Esophagus (tissue), 2 donors: ENCODE data around the gene FBXL14. TPM values are rescaled to one million over a fixed set of nuclear protein-coding genes. Genes with fewer than 3 reads are reported as not detected.

Experiments used
- H3K27ac ChIP-seq, 2 donors: one replicate each; pipeline ENCODE4 v1.5.1; 2013; ENCODE audit warnings: low read depth in 2 of 2, mild to moderate bottlenecking in 2 of 2, inconsistent platforms in 1 of 2, low read length in 1 of 2, moderate library complexity in 1 of 2
- H3K27me3 ChIP-seq, 2 donors: one replicate each; pipeline ENCODE4 v1.6.1; 2013; ENCODE audit warnings: low read length in 2 of 2, control low read depth in 1 of 2, mild to moderate bottlenecking in 1 of 2; ENCODE audit not compliant: insufficient read depth in 2 of 2, control insufficient read depth in 1 of 2
- H3K36me3 ChIP-seq, 2 donors: one replicate each; pipeline ENCODE4 v1.6.1; 2013; ENCODE audit warnings: low read length in 1 of 2; ENCODE audit not compliant: control insufficient read depth in 2 of 2, insufficient read depth in 2 of 2
- H3K4me1 ChIP-seq, 2 donors: one replicate each; pipeline ENCODE4 v1.6.1; 2013; ENCODE audit warnings: low read length in 1 of 2; ENCODE audit not compliant: control insufficient read depth in 2 of 2, insufficient read depth in 2 of 2
- H3K4me3 ChIP-seq, 2 donors: one replicate each; pipeline ENCODE4 v1.5.1; 2013; ENCODE audit warnings: low read length in 2 of 2, mild to moderate bottlenecking in 2 of 2, low read depth in 1 of 2, moderate library complexity in 1 of 2
- H3K9me3 ChIP-seq, 2 donors: one replicate each; pipeline ENCODE4 v1.6.1; 2013; ENCODE audit warnings: mild to moderate bottlenecking in 2 of 2, low read depth in 1 of 2, low read length in 1 of 2, moderate library complexity in 1 of 2; ENCODE audit not compliant: control insufficient read depth in 2 of 2, insufficient read depth in 1 of 2
- WGBS, 2 donors: extraction: QIAGEN DNeasy Blood & Tissue Kit; methylation state at CpG; one replicate each; pipeline ENCODE4 v1.1.7; 2013; 5-methylcytosine and 5-hydroxymethylcytosine counted together
- polyA plus RNA-seq, 2 donors: library from polyadenylated mRNA; stranded (reverse); fragments of 200-250 nt; gene quantifications; one replicate each; pipeline ENCODE4 v1.2.3, GENCODE V29; 2013
- donor health status: healthy with polysubstance abuse.
- donor health status: Bipolar disorder and iron deficiency.

FBXL14 gene
- polyA plus RNA-seq, 2 donors = 2.8 to 6.2 TPM

GRCh38 chr12:1622406-1622805 is 28.0 kb upstream of the FBXL14 start:
- no peaks in the 10 kb centered on the region for H3K36me3 ChIP-seq
- H3K4me1 ChIP-seq = peaks cover 2% of the 10 kb centered on the region in 2 donors
- WGBS, 2 donors = 82 to 85% methylated on average over 3 of the region's 3 CpGs
- H3K4me3 ChIP-seq = no peak overlapping the region
- no peaks in the 10 kb centered on the region for H3K27me3 ChIP-seq
- H3K27ac ChIP-seq = no peak overlapping the region
- no peaks in the 10 kb centered on the region for H3K9me3 ChIP-seq

GRCh38 chr12:1620092-1620491 is 25.7 kb upstream of the FBXL14 start:
- 65 to 67% methylated on average over 1 of the region's 1 CpG for WGBS, 2 donors
- Histone ChIP-seq H3K27me3 (no peaks in the 10 kb centered on the region), H3K36me3 (no peaks in the 10 kb centered on the region), H3K27ac (no peak overlapping the region), H3K9me3 (no peaks in the 10 kb centered on the region), H3K4me1 (peaks cover 0 to 2% of the 10 kb centered on the region in 2 donors), H3K4me3 (no peak overlapping the region)

DNA sequence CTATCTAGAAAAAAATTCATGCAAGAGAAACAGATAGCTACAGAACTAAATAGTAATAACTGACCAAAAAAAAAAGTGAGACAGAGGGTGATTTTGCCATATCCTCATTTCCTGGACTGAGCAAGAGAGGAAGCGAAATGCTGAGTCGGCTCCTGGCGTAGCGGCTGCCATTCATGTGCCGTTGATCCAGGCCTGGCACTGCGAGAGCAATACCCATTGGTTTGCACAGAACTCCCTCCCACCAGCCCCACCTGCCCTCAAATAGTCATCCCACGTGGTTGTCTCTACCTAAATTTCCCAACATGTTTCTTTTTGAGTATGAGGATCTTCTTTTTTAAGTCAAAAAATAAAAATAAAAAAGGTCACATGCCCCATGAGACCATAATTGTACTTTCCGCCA is 25.2 kb upstream of the FBXL14 start:
- Histone ChIP-seq H3K27ac (no peak overlapping the region), H3K4me3 (peak overlapping the region in 1 of 2 donors; percentile 19), H3K27me3 (no peaks in the 10 kb centered on the region), H3K36me3 (no peaks in the 10 kb centered on the region), H3K9me3 (no peaks in the 10 kb centered on the region), H3K4me1 (peaks cover 0 to 2% of the 10 kb centered on the region in 2 donors)
- WGBS, 2 donors = 36 to 45% methylated on average over 8 of the region's 8 CpGs

DNA sequence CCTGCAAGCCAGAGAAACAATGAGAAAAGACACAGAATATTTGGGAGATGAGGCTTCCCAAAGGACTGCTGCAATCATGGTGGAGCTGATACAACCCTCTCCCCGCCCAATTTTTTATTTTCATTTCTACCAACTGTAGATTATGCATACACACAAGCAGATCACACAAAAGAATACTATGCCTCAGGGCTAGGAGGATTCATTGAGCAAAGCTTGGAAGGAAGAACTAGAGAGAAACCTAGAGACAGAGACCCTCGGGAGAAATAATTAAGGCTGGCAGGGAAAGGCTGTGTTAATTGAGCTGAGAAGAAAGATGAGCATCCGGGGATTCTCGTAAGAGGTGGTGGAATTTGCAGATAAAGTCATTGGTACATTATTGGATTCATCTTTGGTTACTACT is 24.8 kb upstream of the FBXL14 start:
- 54 to 61% methylated on average over 4 of the region's 4 CpGs for WGBS, 2 donors
- Histone ChIP-seq H3K4me3 (peak overlapping the region in 1 of 2 donors; percentile 22), H3K4me1 (peaks cover 0 to 2% of the 10 kb centered on the region in 2 donors)

DNA sequence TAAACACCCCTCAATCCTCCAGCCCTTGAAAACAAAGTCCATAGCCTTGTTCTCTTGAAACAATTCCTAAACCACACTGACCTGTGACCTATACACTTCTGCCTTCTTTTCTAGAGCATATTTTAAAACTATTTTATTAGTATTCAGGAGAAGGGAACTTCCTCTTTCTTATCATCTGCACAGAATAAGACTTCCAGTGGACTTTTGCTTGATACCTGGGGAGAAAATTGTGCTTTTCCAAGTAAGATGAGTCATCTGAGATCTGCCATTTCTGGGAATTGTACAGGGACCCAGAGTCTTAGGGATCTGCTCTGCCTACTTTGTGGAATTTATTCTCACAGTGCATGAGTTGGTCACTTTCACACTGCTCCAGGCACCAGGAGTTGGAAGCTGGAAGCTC is 24.1 kb upstream of the FBXL14 start:
- Histone ChIP-seq H3K27ac (peak overlapping the region; percentile 26 to 42), H3K9me3 (no peaks in the 10 kb centered on the region), H3K4me1 (peaks cover 0 to 2% of the 10 kb centered on the region in 2 donors), H3K27me3 (no peaks in the 10 kb centered on the region), H3K4me3 (peak overlapping the region in 1 of 2 donors; percentile 22), H3K36me3 (no peaks in the 10 kb centered on the region)

More for the DNA sequence above, 24.8 kb upstream of the FBXL14 start:
- no peaks in the 10 kb centered on the region for H3K27me3 ChIP-seq
- H3K9me3 ChIP-seq = no peaks in the 10 kb centered on the region
- H3K27ac ChIP-seq = peak overlapping the region in 1 of 2 donors; percentile 26
- no peaks in the 10 kb centered on the region for H3K36me3 ChIP-seq

GRCh38 chr12:1616233-1617066 is 22.1 kb upstream of the FBXL14 start:
- H3K36me3 ChIP-seq = no peaks in the 10 kb centered on the region
- peaks cover 0 to 2% of the 10 kb centered on the region in 2 donors for H3K4me1 ChIP-seq
- 50 to 67% methylated on average over 16 of the region's 16 CpGs for WGBS, 2 donors
- no peaks in the 10 kb centered on the region for H3K9me3 ChIP-seq
- peak overlapping the region; percentile 12 to 16 for H3K4me3 ChIP-seq
- H3K27ac ChIP-seq = peak overlapping the region; percentile 32 to 76
- no peaks in the 10 kb centered on the region for H3K27me3 ChIP-seq

GRCh38 chr12:1614360-1614759 is 20.0 kb upstream of the FBXL14 start:
- Histone ChIP-seq H3K27ac (no peak overlapping the region), H3K9me3 (no peaks in the 10 kb centered on the region), H3K27me3 (no peaks in the 10 kb centered on the region), H3K36me3 (no peaks in the 10 kb centered on the region), H3K4me3 (no peak overlapping the region), H3K4me1 (no peaks in the 10 kb centered on the region)
- WGBS, 2 donors = 92 to 99% methylated on average over 6 of the region's 6 CpGs

GRCh38 chr12:1613860-1614259 is 19.5 kb upstream of the FBXL14 start:
- no peaks in the 10 kb centered on the region for H3K27me3 ChIP-seq
- H3K27ac ChIP-seq = no peak overlapping the region
- no peak overlapping the region for H3K4me3 ChIP-seq
- H3K9me3 ChIP-seq = no peaks in the 10 kb centered on the region
- 90 to 94% methylated on average over 4 of the region's 4 CpGs for WGBS, 2 donors
- peaks cover 0 to 2% of the 10 kb centered on the region in 2 donors for H3K4me1 ChIP-seq
- no peaks in the 10 kb centered on the region for H3K36me3 ChIP-seq

- 82 to 83% methylated on average over 13 of the region's 13 CpGs for WGBS, 2 donors
- Histone ChIP-seq H3K27me3 (no peaks in the 10 kb centered on the region), H3K4me3 (no peak overlapping the region), H3K27ac (no peak overlapping the region), H3K36me3 (no peaks in the 10 kb centered on the region), H3K9me3 (no peaks in the 10 kb centered on the region), H3K4me1 (peaks cover 0 to 2% of the 10 kb centered on the region in 2 donors)
Measured at GRCh38 chr12:1611803-1612572, 17.6 kb upstream of the FBXL14 start.
